Breast epithelium (tissue), 3 donors: ENCODE measurements around the gene RDH16.

ENCODE experiments used
- POLR2A ChIP-seq: fragments of 450-650 bp; IDR thresholded peaks from one replicate; pipeline ENCODE4 v1.6.1; 2016; ENCODE audit warnings: antibody characterized with exemption, mild to moderate bottlenecking, moderate library complexity
- POLR2AphosphoS5 ChIP-seq, 3 donors: sonication (generic); formaldehyde crosslinking; IDR thresholded peaks; one replicate each; pipeline ENCODE4 v1.6.1; 2017; ENCODE audit warnings: antibody characterized with exemption in 3 of 3
- TF ChIP-seq, protein P1 (sequence below), 3 donors: fragments of 450-650 bp; IDR thresholded peaks; one replicate each; pipeline ENCODE4 v1.5.1; 2016 to 2017; ENCODE audit warnings: antibody characterized with exemption in 3 of 3, mild to moderate bottlenecking in 3 of 3, moderate library complexity in 3 of 3

DNA sequence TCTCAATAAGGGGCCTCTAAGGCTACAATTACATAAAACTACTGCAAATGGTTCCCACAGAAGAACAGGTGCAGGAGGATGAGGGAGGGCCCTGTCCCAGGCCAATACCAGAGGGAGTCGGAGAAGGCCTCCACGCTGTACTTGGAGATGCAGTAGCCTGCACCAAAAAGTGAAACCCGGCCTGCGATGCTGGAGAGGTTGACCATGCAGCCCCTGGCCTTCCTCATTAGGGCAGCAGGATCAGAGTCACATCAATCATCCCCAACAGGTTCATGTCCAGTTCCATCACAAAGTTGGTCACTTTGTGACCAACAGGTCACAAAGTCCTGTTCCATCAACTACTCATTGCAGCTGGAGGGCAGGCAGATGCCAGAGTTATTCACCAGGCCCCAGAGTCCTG, 26.0 kb upstream of the RDH16 start:
- TF ChIP-seq, protein P1, sequence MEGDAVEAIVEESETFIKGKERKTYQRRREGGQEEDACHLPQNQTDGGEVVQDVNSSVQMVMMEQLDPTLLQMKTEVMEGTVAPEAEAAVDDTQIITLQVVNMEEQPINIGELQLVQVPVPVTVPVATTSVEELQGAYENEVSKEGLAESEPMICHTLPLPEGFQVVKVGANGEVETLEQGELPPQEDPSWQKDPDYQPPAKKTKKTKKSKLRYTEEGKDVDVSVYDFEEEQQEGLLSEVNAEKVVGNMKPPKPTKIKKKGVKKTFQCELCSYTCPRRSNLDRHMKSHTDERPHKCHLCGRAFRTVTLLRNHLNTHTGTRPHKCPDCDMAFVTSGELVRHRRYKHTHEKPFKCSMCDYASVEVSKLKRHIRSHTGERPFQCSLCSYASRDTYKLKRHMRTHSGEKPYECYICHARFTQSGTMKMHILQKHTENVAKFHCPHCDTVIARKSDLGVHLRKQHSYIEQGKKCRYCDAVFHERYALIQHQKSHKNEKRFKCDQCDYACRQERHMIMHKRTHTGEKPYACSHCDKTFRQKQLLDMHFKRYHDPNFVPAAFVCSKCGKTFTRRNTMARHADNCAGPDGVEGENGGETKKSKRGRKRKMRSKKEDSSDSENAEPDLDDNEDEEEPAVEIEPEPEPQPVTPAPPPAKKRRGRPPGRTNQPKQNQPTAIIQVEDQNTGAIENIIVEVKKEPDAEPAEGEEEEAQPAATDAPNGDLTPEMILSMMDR (IDR thresholded peaks at IDR 0.05): no peak
- no peak for TF ChIP-seq POLR2AphosphoS5 (IDR thresholded peaks at IDR 0.05)
- TF ChIP-seq POLR2A: no peak
